Embryonic facial prominence (tissue), 1 donor: ENCODE measurements around the gene APLF.
"Not testable (repeated sequence)": the region's sequence is repeated elsewhere in the genome, so short reads cannot be mapped to it uniquely, and the experiment has no call there.

Experiments
- DNase-seq: peaks from one replicate; pipeline ENCODE4 v3.0.0-alpha.2; 2016; ENCODE audit errors: extremely low spot score

Gene APLF

GRCh38 chr2:68475576-68475975 is 8.2 kb downstream of the APLF start:
- no peak for DNase-seq

- no peak for DNase-seq
These were observed 9.1 kb downstream of the APLF start for GRCh38 chr2:68476454-68476853.

- DNase-seq, result no peak
These were observed 11.3 kb downstream of the APLF start for GRCh38 chr2:68478688-68479087.

- no peak for DNase-seq
These were observed 15.0 kb downstream of the APLF start for GRCh38 chr2:68482296-68482820.

- DNase-seq, result no peak
These were observed 15.6 kb downstream of the APLF start for GRCh38 chr2:68483011-68483410.

- DNase-seq, result no peak
These were observed 20.5 kb downstream of the APLF start for GRCh38 chr2:68487773-68488355.

- not testable (repeated sequence) for DNase-seq
These were observed 21.2 kb downstream of the APLF start for GRCh38 chr2:68488605-68489004.

- no peak for DNase-seq
These were observed 21.9 kb downstream of the APLF start for GRCh38 chr2:68489282-68489681.

GRCh38 chr2:68491582-68491981 is 24.2 kb downstream of the APLF start:
- DNase-seq, result no peak

- DNase-seq, result no peak
These were observed 31.7 kb downstream of the APLF start for GRCh38 chr2:68499133-68499532.

GRCh38 chr2:68500649-68501048 is 33.3 kb downstream of the APLF start:
- no peak for DNase-seq

GRCh38 chr2:68501768-68502167 is 34.4 kb downstream of the APLF start:
- DNase-seq, result no peak

GRCh38 chr2:68505603-68506159 is 38.3 kb downstream of the APLF start:
- no peak for DNase-seq

GRCh38 chr2:68506170-68506569 is 38.8 kb downstream of the APLF start:
- no peak for DNase-seq

GRCh38 chr2:68512326-68512725 is 44.9 kb downstream of the APLF start:
- no peak for DNase-seq

GRCh38 chr2:68512966-68513365 is 45.6 kb downstream of the APLF start:
- DNase-seq, result no peak

- no peak for DNase-seq
These were observed 47.0 kb downstream of the APLF start for GRCh38 chr2:68514316-68514929.

GRCh38 chr2:68516051-68516955 is 48.9 kb downstream of the APLF start:
- no peak for DNase-seq

- no peak for DNase-seq
These were observed 51.9 kb downstream of the APLF start for GRCh38 chr2:68519236-68519635.

- no peak for DNase-seq
These were observed 53.7 kb downstream of the APLF start for GRCh38 chr2:68521037-68521436.

GRCh38 chr2:68526943-68527342 is 59.6 kb downstream of the APLF start:
- DNase-seq, result not testable (repeated sequence)
